DMS53 (cell line): ENCODE data around the gene DIDO1.

ENCODE experiments used
- DNase-seq: peaks from one replicate; lab custom pipeline; 2025; lab: John Stamatoyannopoulos, UW

Gene DIDO1

GRCh38 chr20:62910777-62911497 lies 15.4 kb downstream of the DIDO1 start:
- no peak for DNase-seq

DNA sequence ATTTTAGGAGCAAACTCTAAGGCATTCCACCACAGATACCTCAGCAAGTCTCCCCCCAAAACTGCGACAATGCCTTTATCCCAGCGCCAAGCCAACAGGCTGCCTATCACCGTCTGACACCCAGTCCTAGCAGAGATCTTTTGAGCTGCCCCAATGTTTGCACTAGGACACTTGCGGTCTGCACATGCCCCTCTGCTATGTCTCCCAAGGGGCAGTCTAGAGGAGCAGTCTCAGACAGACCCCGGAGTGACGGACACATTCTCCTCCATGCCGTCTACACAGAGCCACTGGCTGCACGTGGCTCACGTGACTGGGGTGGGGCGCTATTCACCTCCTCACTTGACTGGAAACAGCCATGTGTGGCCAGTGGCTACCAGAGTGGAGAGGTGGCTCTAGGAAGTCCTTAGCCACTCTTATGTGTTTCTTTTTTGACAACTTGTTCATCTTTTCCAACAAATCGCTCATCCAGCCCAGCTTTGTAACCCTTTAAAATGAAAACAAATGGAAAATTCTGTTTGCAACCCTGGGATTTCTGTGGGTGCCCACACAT lies 16.0 kb downstream of the DIDO1 start:
- no peak for DNase-seq

- peak; percentile 70 for DNase-seq
These were observed 17.1 kb downstream of the DIDO1 start for GRCh38 chr20:62908971-62909791.

DNA sequence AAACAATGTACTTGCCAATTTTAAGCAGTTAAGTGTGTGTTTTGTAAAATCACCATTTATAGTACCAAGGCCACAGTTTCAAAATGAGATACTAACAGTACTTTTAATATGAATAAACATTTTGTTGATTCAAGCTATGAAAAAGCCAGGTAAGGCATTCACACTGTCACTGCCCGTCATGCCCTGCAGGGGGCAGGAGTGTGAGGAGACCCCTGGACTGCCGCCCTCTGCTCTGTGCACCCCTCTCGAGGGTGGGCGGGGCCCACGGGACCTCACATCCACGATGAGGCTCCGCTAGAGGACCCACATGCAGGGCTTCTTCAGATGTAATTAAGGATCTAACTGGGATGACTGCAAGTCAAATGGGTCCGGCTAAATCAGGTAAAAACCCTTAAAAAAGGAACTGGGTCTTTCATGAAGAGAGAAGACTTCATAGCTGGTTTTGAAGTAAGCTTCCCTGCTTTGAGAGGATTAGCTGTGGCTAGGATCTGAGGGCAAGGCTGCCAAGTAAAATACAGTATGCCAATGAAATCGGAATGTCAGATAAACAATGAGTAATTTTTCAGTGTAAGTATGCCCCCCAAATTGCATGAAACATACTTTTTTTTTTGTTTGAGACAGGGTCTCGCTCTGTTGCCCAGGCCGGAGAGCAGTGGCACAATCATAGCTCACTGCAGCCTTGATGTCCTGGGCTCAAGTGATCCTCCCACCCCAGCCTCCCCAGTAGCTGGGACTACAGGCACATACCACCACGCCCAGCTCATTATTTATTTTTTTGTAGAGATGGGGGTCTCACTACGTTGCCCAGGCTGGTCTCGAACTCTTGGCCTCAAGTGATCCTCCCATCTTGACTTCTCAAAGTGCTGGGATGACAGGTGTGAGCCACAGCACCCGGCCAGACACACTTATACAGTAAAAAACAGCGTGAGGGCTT lies 18.7 kb downstream of the DIDO1 start:
- DNase-seq = peak; percentile 30

GRCh38 chr20:62906647-62907375 lies 19.5 kb downstream of the DIDO1 start:
- no peak for DNase-seq

GRCh38 chr20:62906209-62906608 lies 20.1 kb downstream of the DIDO1 start:
- DNase-seq = no peak

DNA sequence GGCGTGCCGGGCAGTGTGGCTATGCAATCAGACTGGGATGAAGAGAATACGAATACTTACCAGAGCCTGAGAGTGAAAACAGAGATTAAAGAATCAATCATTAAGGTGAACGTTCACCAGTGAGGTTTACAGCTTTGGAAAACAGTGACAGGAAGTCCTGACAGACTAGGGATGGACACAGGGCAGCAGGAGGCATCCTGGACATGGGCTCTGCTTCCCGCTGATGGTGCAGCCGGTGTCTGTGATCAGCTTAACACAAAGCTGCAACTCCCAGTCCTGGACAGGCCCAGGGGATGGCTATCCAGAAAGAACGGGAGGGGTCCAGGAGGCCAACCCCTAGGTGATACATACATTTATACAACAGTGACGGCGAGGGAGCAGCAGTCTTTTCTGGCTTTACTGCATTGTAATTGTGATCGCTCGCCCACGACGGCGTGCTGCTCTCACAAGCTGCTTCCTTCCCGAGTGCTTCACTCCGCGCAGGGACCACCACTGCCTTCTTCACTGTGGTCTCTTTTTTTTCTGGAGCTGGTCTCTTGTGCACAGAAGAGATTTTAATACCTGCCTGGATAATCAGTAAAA lies 20.7 kb downstream of the DIDO1 start:
- DNase-seq = no peak

DNA sequence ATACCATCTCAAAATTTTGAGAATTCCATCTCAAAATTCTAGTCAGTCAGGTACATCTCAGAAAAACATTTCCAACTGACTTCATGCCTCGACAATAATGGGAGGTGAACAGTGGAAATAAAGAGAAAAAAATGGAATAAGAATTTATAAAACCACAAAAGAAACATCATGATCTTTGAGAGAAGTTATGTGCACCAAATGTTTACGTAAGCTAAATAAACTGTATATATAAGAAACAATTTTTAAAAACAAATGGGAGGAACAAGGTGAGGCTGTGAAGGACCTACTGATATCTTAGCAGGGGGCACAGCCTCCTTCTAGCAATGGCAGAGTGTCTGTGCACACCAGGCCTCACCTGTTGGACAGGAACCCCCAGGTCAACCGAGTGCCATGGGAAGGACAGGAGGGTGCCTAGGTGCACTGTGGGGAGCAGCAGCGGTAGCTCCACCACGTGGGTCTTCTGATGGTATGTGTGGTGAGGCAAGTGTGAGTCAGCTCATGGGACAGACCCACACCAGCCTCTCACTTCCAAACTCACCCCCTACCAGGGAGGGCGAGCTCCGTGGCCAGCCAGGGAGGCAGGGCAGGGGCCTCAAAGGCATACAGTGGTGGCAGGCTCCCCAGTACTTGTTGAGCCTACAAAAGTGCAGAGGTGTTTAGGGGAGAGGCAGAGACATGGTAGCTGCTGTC lies 23.2 kb downstream of the DIDO1 start:
- no peak for DNase-seq

- no peak for DNase-seq
These were observed 24.4 kb downstream of the DIDO1 start for GRCh38 chr20:62901891-62902290.

GRCh38 chr20:62900692-62901584 lies 25.4 kb downstream of the DIDO1 start:
- DNase-seq = peak; percentile 93

DNA sequence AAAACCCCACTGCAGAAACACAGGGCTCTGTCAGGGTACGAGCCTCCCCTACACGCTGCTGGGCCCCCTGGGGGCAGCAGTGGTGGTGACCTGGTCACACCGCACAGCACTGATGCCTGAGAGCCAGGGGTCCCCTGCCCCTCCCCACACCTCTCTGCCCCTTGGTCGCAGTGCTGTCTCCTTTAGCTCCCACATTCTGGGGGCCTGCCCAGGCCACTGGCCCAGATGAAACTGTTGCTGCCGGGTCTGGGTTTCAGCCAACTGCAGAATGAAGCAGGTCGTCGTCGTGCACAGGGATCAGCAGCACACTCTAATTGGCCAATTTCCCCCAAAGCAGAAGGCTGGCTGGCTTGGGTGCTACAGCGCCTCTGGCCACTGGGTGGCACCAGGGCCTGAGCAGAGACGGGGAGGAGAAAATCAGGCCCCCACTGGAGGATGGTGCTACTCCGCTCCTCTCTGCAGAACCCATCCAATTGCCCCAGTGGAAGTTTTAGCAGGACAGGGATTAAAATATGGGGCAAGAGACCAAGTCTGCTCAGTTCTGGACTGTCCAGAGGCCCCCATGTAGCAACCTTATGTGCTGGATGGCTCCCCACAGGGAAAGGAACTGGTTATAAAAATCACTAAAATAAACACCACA lies 26.1 kb downstream of the DIDO1 start:
- DNase-seq = peak; percentile 89

GRCh38 chr20:62899633-62900051 lies 26.7 kb downstream of the DIDO1 start:
- peak; percentile 24 for DNase-seq

DNA sequence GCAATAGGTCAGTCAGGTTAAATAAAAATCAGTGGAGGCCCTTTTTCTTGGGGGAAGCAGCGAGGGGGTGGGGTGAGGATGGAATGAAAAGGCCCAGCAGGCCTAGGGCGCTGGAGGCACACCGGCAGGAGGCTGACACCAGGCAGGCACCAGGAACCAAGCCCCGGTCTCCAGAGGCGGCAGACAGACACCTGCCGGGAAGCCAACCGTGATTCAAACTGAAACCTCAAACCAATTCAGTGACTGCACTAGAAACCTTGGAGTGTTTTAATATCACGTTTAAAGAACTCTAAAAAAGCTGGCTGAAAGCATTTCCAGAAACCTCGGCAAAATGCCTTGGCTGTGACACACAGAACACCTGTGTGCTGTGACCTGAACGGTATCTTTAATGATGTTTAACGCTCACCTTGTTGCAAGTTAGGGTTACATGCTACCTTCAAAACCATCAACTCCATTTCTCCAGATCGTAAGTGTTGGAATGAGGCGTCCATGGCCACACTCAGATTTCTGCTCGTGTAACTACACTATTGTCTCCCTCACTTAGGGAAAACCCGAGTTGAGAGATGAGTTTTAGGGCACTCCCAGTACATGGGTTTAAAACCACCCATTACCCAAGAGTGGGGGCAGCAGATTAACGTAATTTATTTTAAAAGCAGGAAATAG lies 27.2 kb downstream of the DIDO1 start:
- DNase-seq = no peak

DNA sequence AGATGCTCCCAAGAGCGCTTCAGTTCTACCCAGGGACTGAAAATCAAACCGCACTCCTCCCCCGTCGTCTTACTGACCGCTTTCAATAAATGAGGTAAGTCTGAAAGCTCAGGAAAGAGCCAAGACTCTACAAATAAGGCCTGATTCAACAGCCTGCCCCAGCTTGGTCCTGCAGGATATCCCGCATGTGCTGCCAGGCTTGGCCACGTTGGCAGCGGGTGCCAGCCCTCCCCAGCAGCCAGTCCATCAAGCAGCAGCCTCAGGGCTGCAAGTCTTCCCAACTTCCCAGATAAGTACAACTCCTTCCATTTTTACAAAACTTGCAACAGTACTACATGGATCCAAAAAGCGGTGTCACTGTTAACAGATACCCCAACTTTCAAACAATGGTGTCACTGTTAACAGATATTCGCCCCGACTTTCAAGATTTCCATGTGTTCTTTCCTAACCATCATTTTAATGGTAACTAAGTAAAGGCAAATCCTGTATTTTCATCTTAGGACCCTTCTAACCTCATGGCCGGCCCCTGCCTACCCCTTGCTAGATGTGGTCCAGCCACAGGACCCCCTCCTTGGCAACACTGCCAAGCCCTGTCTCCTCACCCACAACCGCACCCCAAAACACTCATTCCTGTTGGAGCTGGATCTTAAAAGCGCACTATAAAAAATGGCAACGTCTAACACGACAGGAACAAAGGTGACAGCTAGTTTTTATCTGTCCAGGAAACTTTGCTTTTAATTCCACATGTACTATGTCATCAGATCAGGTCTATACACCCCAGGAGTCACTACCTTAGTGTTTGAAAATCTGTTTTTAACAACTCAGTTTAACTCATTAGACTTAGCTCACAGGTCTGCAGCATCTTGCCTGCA lies 28.0 kb downstream of the DIDO1 start:
- DNase-seq = no peak

GRCh38 chr20:62897666-62898065 lies 28.6 kb downstream of the DIDO1 start:
- DNase-seq = no peak

- no peak for DNase-seq
These were observed 29.8 kb downstream of the DIDO1 start for GRCh38 chr20:62896526-62896925.

- DNase-seq = no peak
These were observed 30.8 kb downstream of the DIDO1 start for GRCh38 chr20:62895539-62895938.
